Activated CD8-positive, alpha-beta memory T cell treated with anti-CD3 and anti-CD28 coated beads for 24 hours (primary cell): Measurements from ENCODE around the gene HMGN3.
"Not testable (repeated sequence)": the region's sequence is repeated elsewhere in the genome, so short reads cannot be mapped to it uniquely, and the experiment has no call there.

Experiments
- DNase-seq: peaks from one replicate; pipeline ENCODE4 v3.0.0-alpha.2; 2020

Gene HMGN3

DNA sequence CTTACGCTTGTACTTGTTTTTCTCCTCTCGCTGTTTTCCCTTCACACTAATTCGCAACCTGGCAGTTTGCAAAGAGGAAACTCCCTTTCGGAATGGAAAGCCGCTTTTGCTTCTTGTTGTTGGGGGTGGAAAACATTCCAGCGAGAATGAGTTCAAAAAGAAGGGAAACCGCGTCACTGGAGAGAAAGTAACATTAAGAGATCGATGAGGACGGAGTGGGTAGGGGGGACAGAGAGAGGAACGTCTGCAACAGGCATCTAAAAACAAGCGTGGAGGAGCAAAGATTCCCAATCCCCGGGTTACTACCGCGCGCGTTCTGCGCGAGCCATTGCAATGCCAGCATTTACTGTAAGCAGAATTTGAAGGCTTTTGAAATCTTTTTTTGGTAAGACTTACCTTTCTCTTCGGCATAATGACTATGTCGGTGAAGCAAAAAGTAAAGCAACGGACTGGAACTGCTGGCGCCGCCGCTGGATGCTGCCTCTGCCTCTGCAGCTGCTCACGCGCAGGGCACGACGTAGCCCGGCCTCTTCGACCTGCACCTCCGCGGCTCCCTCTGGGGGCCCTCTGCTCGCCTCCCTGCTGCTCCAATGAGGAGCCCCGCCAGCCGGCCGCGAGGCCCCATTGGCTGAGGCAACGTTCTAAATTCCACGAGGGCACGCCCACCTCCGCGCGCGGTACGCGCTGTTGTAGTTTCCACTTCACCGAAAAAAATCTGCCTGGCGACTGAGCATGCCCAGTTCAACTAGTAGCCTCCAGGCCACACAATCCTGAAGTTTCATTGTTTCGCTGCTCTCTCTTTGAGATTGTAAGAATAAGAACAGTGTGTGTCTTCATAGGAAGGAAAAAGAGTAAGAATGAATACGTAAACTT, at the start of gene HMGN3:
TSS of gene HMGN3 (minus strand) at position 533 of the 873 bp plus-strand sequence.
- DNase-seq = peak; percentile 95

DNA sequence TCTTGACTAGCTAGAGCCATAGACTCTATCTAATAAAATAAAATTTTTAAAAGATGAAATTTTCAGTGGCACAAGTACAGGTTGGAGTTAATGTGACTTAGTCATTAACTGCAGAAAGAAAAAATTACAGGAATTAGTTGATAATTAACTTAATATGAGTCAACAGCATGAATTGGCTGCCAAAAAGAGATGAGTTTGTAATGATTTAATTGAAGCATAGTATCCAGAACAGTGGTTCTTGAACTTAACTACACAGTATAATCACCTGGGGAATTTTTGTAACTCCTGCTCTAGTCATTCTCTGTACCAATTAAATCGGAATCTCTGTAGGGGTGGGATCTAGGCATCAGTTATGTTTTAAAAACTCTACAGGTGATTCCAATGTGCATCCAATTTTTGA, 46.3 kb upstream of the HMGN3 start:
- DNase-seq = no peak

GRCh38 chr6:79277109-79277508, 42.6 kb upstream of the HMGN3 start:
- no peak for DNase-seq

- DNase-seq = no peak
Observed at GRCh38 chr6:79269877-79270276, 35.4 kb upstream of the HMGN3 start.

DNA sequence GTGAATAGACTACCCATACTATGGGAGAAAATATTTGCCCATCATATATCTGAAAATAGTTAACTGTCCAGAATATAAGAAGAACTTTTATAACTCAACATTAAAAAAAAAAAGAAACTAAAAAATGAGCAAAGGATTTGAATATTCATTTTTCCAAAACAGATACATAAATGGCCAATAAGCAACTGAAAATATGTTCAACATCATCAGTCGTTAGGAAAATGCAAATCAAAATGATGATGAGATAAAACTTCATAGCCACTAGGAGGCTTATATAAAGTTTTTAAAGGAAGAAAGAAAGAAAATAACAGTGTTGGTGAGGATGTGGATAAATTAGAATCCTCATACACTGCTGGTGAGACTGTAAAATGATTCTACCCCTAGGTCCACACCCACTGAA, 32.6 kb upstream of the HMGN3 start:
- DNase-seq = no peak

DNA sequence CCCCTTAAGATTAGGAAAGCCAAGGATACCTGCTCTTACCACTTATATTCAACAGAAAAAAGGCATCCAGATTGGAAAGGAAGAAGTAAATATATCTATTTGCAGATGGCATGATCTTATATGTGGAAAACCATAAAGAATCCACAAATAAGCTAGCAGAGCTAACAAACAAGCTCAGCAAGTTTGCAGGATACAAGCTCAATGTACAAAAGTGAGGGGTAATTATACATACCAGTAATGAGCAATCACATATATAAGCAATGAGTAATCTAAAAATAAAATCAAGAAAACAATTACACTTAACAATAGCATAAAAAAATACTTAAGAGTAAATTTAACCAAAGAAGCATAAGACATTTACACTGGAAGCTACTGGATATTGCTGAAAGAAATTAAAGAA, 31.6 kb upstream of the HMGN3 start:
- DNase-seq = no peak

GRCh38 chr6:79263359-79263758, 28.9 kb upstream of the HMGN3 start:
- DNase-seq = no peak

GRCh38 chr6:79261666-79262065, 27.2 kb upstream of the HMGN3 start:
- DNase-seq = no peak

DNA sequence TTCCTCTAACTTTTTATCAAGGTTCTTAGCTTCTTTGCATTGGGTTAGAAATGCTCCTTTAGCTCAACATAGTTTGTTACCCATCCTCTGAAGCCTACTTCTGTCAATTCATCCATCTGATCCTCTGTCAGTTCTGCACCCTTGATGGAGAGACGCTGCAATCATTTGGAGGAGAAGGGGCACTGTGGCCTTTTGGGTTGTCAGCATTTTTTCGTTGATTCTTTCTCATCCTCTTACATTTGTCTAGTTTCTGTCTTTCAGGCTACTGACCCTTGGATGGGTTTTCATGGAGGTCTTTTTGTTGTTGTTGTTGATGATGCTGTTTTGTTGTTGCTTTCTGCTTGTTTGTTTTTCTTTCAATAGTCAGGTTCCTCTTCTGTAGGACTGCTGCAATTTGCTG, 26.3 kb upstream of the HMGN3 start:
- no peak for DNase-seq

- DNase-seq = no peak
Observed at GRCh38 chr6:79257381-79258205, 23.1 kb upstream of the HMGN3 start.

- not testable (repeated sequence) for DNase-seq
Observed at GRCh38 chr6:79256770-79257169, 22.3 kb upstream of the HMGN3 start.

- not testable (repeated sequence) for DNase-seq
Observed at GRCh38 chr6:79255086-79255485, 20.6 kb upstream of the HMGN3 start.

GRCh38 chr6:79250559-79250958, 16.1 kb upstream of the HMGN3 start:
- no peak for DNase-seq

DNA sequence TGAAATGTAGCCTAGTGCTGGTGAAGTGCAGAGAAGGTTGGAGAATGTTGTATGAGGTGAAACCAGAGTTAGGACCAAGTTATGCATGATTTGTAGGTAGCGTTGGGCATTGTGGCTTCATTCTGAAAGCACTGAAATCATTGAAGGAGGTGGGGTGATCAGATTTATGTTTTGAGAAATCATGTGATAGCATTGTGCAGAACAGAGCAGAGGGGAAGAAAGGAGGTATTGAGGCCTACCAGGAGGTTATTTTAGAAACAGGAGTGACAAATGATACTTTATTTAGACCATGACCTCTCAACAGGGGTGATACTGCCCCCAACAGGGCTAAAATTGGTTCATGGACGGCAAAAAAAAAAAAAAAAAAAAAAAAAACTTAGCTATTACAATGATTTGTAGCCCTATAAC, 15.6 kb upstream of the HMGN3 start:
- DNase-seq = no peak

GRCh38 chr6:79249136-79249535, 14.7 kb upstream of the HMGN3 start:
- DNase-seq = no peak

DNA sequence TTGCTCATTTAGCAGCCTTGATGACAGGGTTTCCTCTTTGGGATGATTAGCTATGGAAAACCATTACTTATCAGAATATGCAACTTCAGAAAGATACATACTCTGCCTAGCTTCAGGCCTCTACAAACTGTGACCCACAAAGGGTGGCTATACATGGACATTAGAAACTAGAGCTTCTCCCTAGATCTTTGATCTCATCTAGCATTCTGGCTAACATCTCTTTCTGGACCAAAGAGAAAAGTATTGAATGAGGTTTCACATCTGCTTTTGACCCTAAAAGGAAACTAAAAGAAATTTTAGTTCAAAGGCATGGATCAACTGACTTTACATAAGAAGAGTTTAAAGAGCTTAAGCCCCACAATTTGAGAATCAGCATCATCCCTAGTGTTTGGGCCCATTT, 12.4 kb upstream of the HMGN3 start:
- DNase-seq = no peak

GRCh38 chr6:79241228-79241627, 6.7 kb upstream of the HMGN3 start:
- no peak for DNase-seq

- DNase-seq = no peak
Observed at GRCh38 chr6:79240509-79240908, 6.0 kb upstream of the HMGN3 start.

- no peak for DNase-seq
Observed at GRCh38 chr6:79239536-79240168, 5.2 kb upstream of the HMGN3 start.

DNA sequence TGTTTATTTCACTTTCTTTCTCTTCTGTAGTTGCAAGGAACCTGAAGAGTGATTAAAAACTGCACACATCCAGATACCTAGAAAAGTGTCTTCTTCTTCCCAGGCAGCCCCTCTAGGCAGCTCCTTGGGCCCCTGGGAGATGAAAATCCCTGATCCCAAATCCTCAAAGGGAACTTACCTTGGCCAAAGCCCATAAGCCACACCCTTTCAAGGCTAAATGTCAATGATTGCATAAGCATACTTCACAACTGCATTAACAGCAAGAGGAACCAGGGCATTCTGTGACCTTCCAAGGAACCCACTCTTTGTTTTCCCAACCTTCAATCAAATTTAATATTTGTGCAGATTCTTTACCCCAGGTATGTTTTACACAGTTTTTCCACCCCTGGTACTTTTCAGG, 4.4 kb upstream of the HMGN3 start:
- DNase-seq = no peak

GRCh38 chr6:79236711-79237110, 2.2 kb upstream of the HMGN3 start:
- DNase-seq = no peak

DNA sequence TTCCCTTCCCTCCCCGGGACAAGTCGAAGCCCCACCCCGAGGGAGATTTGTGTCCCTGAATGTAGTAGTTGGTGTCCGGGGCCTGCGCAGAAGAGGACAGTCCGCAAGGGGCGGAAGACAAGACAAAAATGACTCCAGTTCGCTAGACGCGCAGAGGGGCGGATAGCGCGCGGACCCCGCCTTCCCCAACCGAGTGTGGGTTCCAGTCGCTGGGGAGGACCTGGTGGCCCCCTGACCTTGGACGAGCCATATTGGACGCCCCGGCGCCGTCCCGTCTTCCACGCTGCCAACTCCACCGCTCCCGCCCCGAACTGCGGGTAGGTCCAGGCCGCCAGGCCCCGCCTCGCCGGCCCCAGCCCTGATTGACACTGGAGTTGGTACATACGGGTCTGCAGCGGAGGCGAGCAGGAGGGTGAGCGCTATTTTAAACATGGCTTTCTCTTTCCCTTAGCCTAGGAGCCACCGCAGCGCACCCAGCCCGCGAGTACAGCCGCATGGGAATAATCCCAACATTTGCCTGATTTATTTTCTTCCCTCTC, 802 bp downstream of the HMGN3 start:
- DNase-seq = peak; percentile 89
